ENCODE data around the gene ACBD6.

GRCh38 chr1:180385144-180385543 is 117.2 kb downstream of the ACBD6 start:
- TF ChIP-seq CTCF (IDR thresholded peaks at IDR 0.05), result no peak
- TF ChIP-seq POLR2A (IDR thresholded peaks at IDR 0.05; ENCODE audit: low read depth), result no peak
- no peak for TF ChIP-seq POLR2AphosphoS5 (IDR thresholded peaks at IDR 0.05)
- no peak for TF ChIP-seq EP300 (IDR thresholded peaks at IDR 0.05)
